GM12878 (cell line): ENCODE measurements around the gene LATS2. TPM values are rescaled to one million over a fixed set of nuclear protein-coding genes. Genes with fewer than 3 reads are reported as not detected.

Source experiments
- ATAC-seq: fragments of 200-7000 bp; cut with Tn5 transposase; 3 replicates; pipeline ENCODE4 v1.9.1; 2020; ENCODE audit warnings: mild to moderate bottlenecking, moderate library complexity
- BruUV-seq: library from RNA; stranded (reverse); fragments of 400-500 nt; replicated peaks from 2 replicates; lab custom pipeline; 2021; lab: Mats Ljungman, UMichigan
- CTCF ChIA-PET: fragments of 300-600 bp; sonication (Branson Sonifier 250); formaldehyde crosslinking; extraction: SDS; loops from one replicate; lab custom pipeline; 2021; ENCODE audit warnings: inconsistent platforms; lab: Yijun Ruan, JAX
- POLR2A ChIA-PET: fragments of 350-600 bp; formaldehyde crosslinking; extraction: SDS; loops from one replicate; lab custom pipeline; 2021; ENCODE audit warnings: inconsistent platforms; lab: Charles Lee
- RAD21 ChIA-PET: fragments of 300-600 bp; sonication (Branson Sonifier 250); formaldehyde crosslinking; loops from one replicate; lab custom pipeline; 2023; ENCODE audit warnings: antibody characterized with exemption; ENCODE audit not compliant: unreplicated experiment; lab: Charles Lee
- SMC1A ChIA-PET: fragments of 300-600 bp; sonication (Branson Sonifier 250); formaldehyde crosslinking; loops from one replicate; lab custom pipeline; 2023; ENCODE audit not compliant: unreplicated experiment, uncharacterized antibody; lab: Charles Lee
- DNase-seq: peaks from one replicate; pipeline ENCODE4 v3.0.0-alpha.2; 2011; ENCODE audit warnings: low read depth, low spot score
- FAIRE-seq: peaks from 3 replicates; lab custom pipeline; 2011; peaks lifted over from hg19 to GRCh38; lab: Jason Lieb, UNC
- H2AFZ ChIP-seq: 2 replicates; pipeline ENCODE4 v1.6.0; 2011; ENCODE audit warnings: low read depth, low read length, control low read depth; ENCODE audit not compliant: control insufficient read depth
- H3K27ac ChIP-seq: 2 replicates; pipeline ENCODE4 v1.5.1; 2011; ENCODE audit warnings: control low read depth; ENCODE audit not compliant: control insufficient read depth, insufficient read depth
- H3K27me3 ChIP-seq, 2 experiments: replicated peaks in 1 of 2; 2 replicates each; pipeline versions ENCODE4 v1.6.0 to v1.6.1; 2011; ENCODE audit warnings: low read length in 1 of 2; ENCODE audit not compliant: control insufficient read depth in 2 of 2, insufficient read depth in 2 of 2
- H3K36me3 ChIP-seq, 2 experiments: 2 replicates each; pipeline ENCODE4 v1.5.1; 2011; ENCODE audit warnings: low read length in 1 of 2; ENCODE audit not compliant: control insufficient read depth in 2 of 2, insufficient read depth in 2 of 2
- H3K4me1 ChIP-seq: 2 replicates; pipeline ENCODE4 v1.6.1; 2011; ENCODE audit warnings: mild to moderate bottlenecking, low read length, moderate library complexity, mixed read lengths; ENCODE audit not compliant: control insufficient read depth, insufficient read depth
- H3K4me2 ChIP-seq: 2 replicates; pipeline ENCODE4 v1.6.0; 2011; ENCODE audit warnings: control low read depth; ENCODE audit not compliant: control insufficient read depth, insufficient read depth
- H3K4me3 ChIP-seq: fragments of 200-600 bp; sonication (generic); 2 replicates; pipeline ENCODE4 v1.5.1; 2016
- H3K79me2 ChIP-seq: 2 replicates; pipeline ENCODE4 v1.6.0; 2011; ENCODE audit warnings: low read length; ENCODE audit not compliant: control insufficient read depth, insufficient read depth
- H3K9ac ChIP-seq: 2 replicates; pipeline ENCODE4 v1.8.0; 2011; ENCODE audit warnings: low read length, control low read depth, mixed read lengths; ENCODE audit not compliant: control insufficient read depth, insufficient read depth
- H3K9me3 ChIP-seq: replicated peaks from 3 replicates; pipeline ENCODE4 v1.5.1; 2011; ENCODE audit warnings: mild to moderate bottlenecking, low read length; ENCODE audit not compliant: control insufficient read depth, insufficient read depth
- H4K20me1 ChIP-seq: 2 replicates; pipeline ENCODE4 v1.6.0; 2011; ENCODE audit not compliant: control insufficient read depth, insufficient read depth
- BRCA1 ChIP-seq: IDR thresholded peaks from 2 replicates; pipeline ENCODE4 v1.6.1; 2011; ENCODE audit warnings: low read depth, low read length, improper control_type of control experiment
- EP300 ChIP-seq, 2 experiments: fragments of 150-350 bp in 1 of 2; IDR thresholded peaks; 2 replicates each; pipeline ENCODE4 v1.6.1; 2011 to 2012; ENCODE audit warnings: low read depth in 2 of 2, low read length in 2 of 2, borderline replicate concordance in 1 of 2, improper control_type of control experiment in 1 of 2, inconsistent platforms in 1 of 2; ENCODE audit not compliant: control insufficient read depth in 1 of 2
- EZH2 ChIP-seq: IDR thresholded peaks from 2 replicates; pipeline ENCODE4 v1.6.1; 2012; ENCODE audit warnings: low read depth, mild to moderate bottlenecking, control low read depth, inconsistent platforms, low read length, borderline replicate concordance; ENCODE audit not compliant: control insufficient read depth
- FOXM1 ChIP-seq: IDR thresholded peaks from 2 replicates; pipeline ENCODE4 v1.6.1; 2012; ENCODE audit warnings: low read depth, mild to moderate bottlenecking, inconsistent platforms, low read length, moderate library complexity
- GATAD2B ChIP-seq: fragments of 450-650 bp; conservative IDR thresholded peaks from 2 replicates; pipeline ENCODE4 v1.6.1; 2017; ENCODE audit warnings: low read depth, mild to moderate bottlenecking, moderate library complexity
- IRF4 ChIP-seq: IDR thresholded peaks from 2 replicates; pipeline ENCODE4 v1.6.1; 2011; ENCODE audit warnings: low read depth, low read length
- NBN ChIP-seq: fragments of 450-650 bp; IDR thresholded peaks from 2 replicates; pipeline ENCODE4 v1.6.1; 2016
- RAD21 ChIP-seq: IDR thresholded peaks from 2 replicates; pipeline ENCODE4 v1.6.1; 2011; ENCODE audit warnings: mild to moderate bottlenecking, low read depth, low read length, moderate library complexity; ENCODE audit not compliant: insufficient read depth
- RB1 ChIP-seq: fragments of 450-650 bp; formaldehyde crosslinking; IDR thresholded peaks from 2 replicates; pipeline ENCODE4 v1.6.1; 2017; ENCODE audit warnings: mild to moderate bottlenecking, borderline replicate concordance
- ZBED1 ChIP-seq: IDR thresholded peaks from 2 replicates; pipeline ENCODE4 v1.6.1; 2016; ENCODE audit warnings: borderline replicate concordance
- WGBS: methylation state at CpG from one replicate; pipeline ENCODE4 v1.1.6; 2016; ENCODE audit warnings: low lambda C conversion rate; ENCODE audit not compliant: insufficient replicate concordance, insufficient coverage; ENCODE audit errors: missing lambda C conversion rate; 5-methylcytosine and 5-hydroxymethylcytosine counted together
- in situ Hi-C: fragments of 300-500 bp; cut with MboI; formaldehyde crosslinking; loops from 9 replicates; pipeline ENCODE4 v1.14.3; 2018; ENCODE audit warnings: mixed read lengths
- intact Hi-C: fragments of 100-400 bp; cut with micrococcal nuclease; formaldehyde crosslinking; loops from one replicate; pipeline ENCODE4 v1.14.2; 2022; ENCODE audit not compliant: unreplicated experiment
- polyA plus RNA-seq, 11 experiments: library from polyadenylated mRNA; depleted of rRNA in 4 of 11; unstranded in 6 of 11; stranded (reverse) in 5 of 11; fragments of >200 nt; fragmentation: Nextera tagmentation in 4 of 11; fragmentation: Illumina TruSeq in 1 of 11; extraction: Ambion mirVana in 4 of 11; extraction: Trizol in 1 of 11; gene quantifications; 1 replicate in 1 of 11; 2 replicates in 10 of 11; pipeline versions ENCODE4 v1.2.1 to v1.2.3, GENCODE V29; 2011 to 2016; ENCODE audit warnings: inconsistent platforms in 2 of 11, missing spikeins in 2 of 11, low read depth in 1 of 11
- total RNA-seq, 4 experiments: library from RNA; depleted of rRNA in 3 of 4; stranded (reverse); fragments of >200 nt in 3 of 4; fragmentation: Illumina TruSeq in 1 of 4; extraction: Trizol in 1 of 4; gene quantifications; 2 replicates each; pipeline versions ENCODE4 v1.2.1 to v1.2.3, GENCODE V29; 2013 to 2021

The LATS2 gene
- total and polyA plus RNA-seq, 10 of the 15 experiments (the other 5 are each of a cell fraction or from before 2014, with no cell fraction given): 0.90 to 7.8 (median 2.0) TPM

DNA sequence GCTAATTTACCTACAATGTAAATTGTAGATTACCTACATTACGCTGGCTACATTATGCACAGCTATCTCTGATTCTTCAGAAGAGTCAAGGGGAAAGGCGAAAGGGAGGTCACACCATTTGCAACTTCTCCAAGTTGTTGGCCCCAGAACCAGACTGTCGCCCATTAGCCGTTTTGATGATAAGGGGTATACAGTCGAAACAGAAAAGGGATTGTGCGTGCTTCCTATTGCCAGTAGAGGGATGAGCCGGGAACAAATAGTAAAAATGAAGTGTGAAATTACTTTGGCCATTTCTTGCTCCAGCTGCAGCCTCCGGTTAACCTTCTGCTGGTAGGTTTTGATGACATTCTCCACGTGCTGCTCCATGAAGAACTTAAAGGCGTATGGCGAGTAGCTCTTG is 73.8 kb downstream of the LATS2 start:
- Histone ChIP-seq H4K20me1 (no peaks in the 10 kb centered on the region), H2AFZ (no peak overlapping the region), H3K4me2 (no peak overlapping the region), H3K4me3 (no peak overlapping the region), H3K4me1 (no peaks in the 10 kb centered on the region), H3K79me2 (no peaks in the 10 kb centered on the region), H3K9ac (no peak overlapping the region), H3K9me3 (no peaks in the 10 kb centered on the region), H3K27ac (no peak overlapping the region)
- in situ Hi-C loops (no loop called here), intact Hi-C loops (no loop called here)
- no peak for ATAC-seq
- ChIA-PET CTCF (no interaction called here), SMC1A (no interaction called here), RAD21 (no interaction called here)
- FAIRE-seq: no peak
- 96% methylated on average over 11 of the region's 11 CpGs for WGBS
- no peak for DNase-seq
- TF ChIP-seq RAD21 (no peak), NBN (no peak), GATAD2B (no peak), EP300 (IDR thresholded peaks at IDR 0.05; ENCODE audit: borderline replicate concordance in 1 of 2, control insufficient read depth in 1 of 2, low read depth in 2 of 2, low read length in 2 of 2) (no peak), EZH2 (no peak), ZBED1 (no peak), IRF4 (no peak)
- TF ChIP-seq, all 136 proteins: peak for 0
- BruUV-seq: no TSS peak
- POLR2A ChIA-PET: no interaction called here
- H3K27me3 ChIP-seq: no peaks in the 10 kb centered on the region
- H3K36me3 ChIP-seq: peaks cover 0 to 5% of the 10 kb centered on the region in 2 experiments; a peak in 2 of 4 replicates

DNA sequence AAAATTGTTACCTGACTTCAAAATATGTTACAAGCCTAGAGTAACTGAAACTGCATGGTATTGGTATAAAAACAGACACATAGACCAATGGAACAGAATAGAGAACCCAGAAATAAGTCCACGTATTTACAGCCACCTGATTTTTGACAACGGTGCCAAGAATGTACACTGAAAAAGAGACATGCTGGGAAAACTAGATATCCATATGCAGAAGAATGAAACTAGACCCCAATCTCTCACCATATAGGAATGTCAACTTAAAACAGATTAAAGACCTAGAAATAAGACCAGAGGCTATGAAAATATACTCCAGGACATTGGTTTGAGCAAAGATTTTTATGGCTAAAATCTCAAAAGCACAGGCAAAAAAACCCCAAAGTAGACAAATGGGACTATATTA is 76.5 kb downstream of the LATS2 start:
- ChIA-PET CTCF (no interaction called here), RAD21 (no interaction called here), POLR2A (interaction anchor here (0.5 kb wide), 1 partner anchor 1904 kb away, joined by 3 read pairs; no protein-coding TSS in a partner anchor), SMC1A (no interaction called here)
- no peak for DNase-seq
- Histone ChIP-seq H3K4me2 (no peak overlapping the region), H3K27me3 (no peaks in the 10 kb centered on the region), H3K4me1 (no peaks in the 10 kb centered on the region), H2AFZ (no peak overlapping the region), H3K27ac (no peak overlapping the region), H3K79me2 (no peaks in the 10 kb centered on the region), H4K20me1 (no peaks in the 10 kb centered on the region), H3K4me3 (no peak overlapping the region), H3K9me3 (no peaks in the 10 kb centered on the region), H3K9ac (no peak overlapping the region), H3K36me3 (peaks cover 0 to 4% of the 10 kb centered on the region in 2 experiments; a peak in 2 of 4 replicates)
- 68% methylated on average over 2 of the region's 2 CpGs for WGBS
- intact Hi-C loops (no loop called here), in situ Hi-C loops (no loop called here)
- ATAC-seq: no peak
- TF ChIP-seq FOXM1: no peak
- TF ChIP-seq RB1: no peak
- no peak for TF ChIP-seq BRCA1
- FAIRE-seq: peak; percentile 31
- BruUV-seq: no TSS peak
